ENCODE data around the gene ZNF275. TPM values are rescaled to one million over a fixed set of nuclear protein-coding genes. Genes with fewer than 3 reads are reported as not detected.

Gene ZNF275
- total and polyA plus RNA-seq, 10 of the 15 experiments (the other 5 are each of a cell fraction or from before 2014, with no cell fraction given), result 1.3 to 17.4 (median 6.2) TPM

DNA sequence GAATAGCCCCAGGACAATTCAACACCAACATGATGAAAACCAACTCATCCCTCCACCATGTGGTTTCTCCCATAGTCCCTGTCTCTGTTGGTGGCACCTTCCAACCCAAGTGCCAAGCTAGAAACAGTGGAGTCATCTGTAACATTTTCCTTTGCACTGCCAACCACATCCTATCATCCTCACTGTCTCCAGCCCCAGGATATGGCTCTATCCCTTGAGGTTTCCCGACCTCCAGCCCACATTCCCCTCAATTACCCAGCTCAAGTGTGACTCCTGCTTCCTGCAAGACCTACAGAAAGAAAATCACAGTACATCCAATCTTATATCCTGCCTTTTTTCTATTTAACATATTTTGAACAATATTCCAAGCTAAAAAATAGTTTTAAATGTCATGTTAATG is 36.6 kb upstream of the ZNF275 start:
- H3K9me3 ChIP-seq (replicated peaks; ENCODE audit: control insufficient read depth, insufficient read depth, low read length), result no peaks in the 10 kb centered on the region
- H3K4me2 ChIP-seq (ENCODE audit: control insufficient read depth, insufficient read depth), result no peak overlapping the region
- ChIA-PET SMC1A (ENCODE audit: uncharacterized antibody, unreplicated experiment) (no interaction called here), CTCF (interaction anchor here (0.7 kb wide), 1 partner anchor 977 kb away, joined by 3 read pairs; no protein-coding TSS in a partner anchor), POLR2A (no interaction called here), RAD21 (ENCODE audit: unreplicated experiment) (no interaction called here)
- in situ Hi-C loops (cut with MboI), result no loop called here
- no peak overlapping the region for H2AFZ ChIP-seq (ENCODE audit: control insufficient read depth, low read depth, low read length)
- intact Hi-C loops (cut with micrococcal nuclease; ENCODE audit: unreplicated experiment), result no loop called here
- H4K20me1 ChIP-seq (ENCODE audit: control insufficient read depth, insufficient read depth), result no peaks in the 10 kb centered on the region
- FAIRE-seq (no peak), DNase-seq (ENCODE audit: low read depth, low spot score) (no peak), ATAC-seq (no peak)
- H3K27me3 ChIP-seq (replicated peaks in 1 of 2; ENCODE audit: control insufficient read depth in 2 of 2, insufficient read depth in 2 of 2, low read length in 1 of 2), result no peaks in the 10 kb centered on the region
- no peak overlapping the region for H3K4me3 ChIP-seq
- no peaks in the 10 kb centered on the region for H3K79me2 ChIP-seq (ENCODE audit: control insufficient read depth, insufficient read depth, low read length)
- 0% methylated on average over 1 of the region's 1 CpG for WGBS (ENCODE audit: insufficient coverage, insufficient replicate concordance, low lambda C conversion rate, missing lambda C conversion rate)
- H3K4me1 ChIP-seq (ENCODE audit: control insufficient read depth, insufficient read depth, low read length), result no peaks in the 10 kb centered on the region
- BruUV-seq (replicated peaks), result no TSS peak
- H3K36me3 ChIP-seq (ENCODE audit: control insufficient read depth in 2 of 2, insufficient read depth in 2 of 2, low read length in 1 of 2), result no peaks in the 10 kb centered on the region
- no peak overlapping the region for H3K9ac ChIP-seq (ENCODE audit: control insufficient read depth, insufficient read depth, low read length)
- no peak overlapping the region for H3K27ac ChIP-seq (ENCODE audit: control insufficient read depth, insufficient read depth)
- no peak for TF ChIP-seq MYB (IDR thresholded peaks at IDR 0.05; ENCODE audit: borderline replicate concordance, low read depth, low read length)
- TF ChIP-seq, protein P1, sequence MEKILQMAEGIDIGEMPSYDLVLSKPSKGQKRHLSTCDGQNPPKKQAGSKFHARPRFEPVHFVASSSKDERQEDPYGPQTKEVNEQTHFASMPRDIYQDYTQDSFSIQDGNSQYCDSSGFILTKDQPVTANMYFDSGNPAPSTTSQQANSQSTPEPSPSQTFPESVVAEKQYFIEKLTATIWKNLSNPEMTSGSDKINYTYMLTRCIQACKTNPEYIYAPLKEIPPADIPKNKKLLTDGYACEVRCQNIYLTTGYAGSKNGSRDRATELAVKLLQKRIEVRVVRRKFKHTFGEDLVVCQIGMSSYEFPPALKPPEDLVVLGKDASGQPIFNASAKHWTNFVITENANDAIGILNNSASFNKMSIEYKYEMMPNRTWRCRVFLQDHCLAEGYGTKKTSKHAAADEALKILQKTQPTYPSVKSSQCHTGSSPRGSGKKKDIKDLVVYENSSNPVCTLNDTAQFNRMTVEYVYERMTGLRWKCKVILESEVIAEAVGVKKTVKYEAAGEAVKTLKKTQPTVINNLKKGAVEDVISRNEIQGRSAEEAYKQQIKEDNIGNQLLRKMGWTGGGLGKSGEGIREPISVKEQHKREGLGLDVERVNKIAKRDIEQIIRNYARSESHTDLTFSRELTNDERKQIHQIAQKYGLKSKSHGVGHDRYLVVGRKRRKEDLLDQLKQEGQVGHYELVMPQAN (conservative IDR thresholded peaks at IDR 0.05), result no peak
- TF ChIP-seq MEF2B (IDR thresholded peaks at IDR 0.05; ENCODE audit: partially characterized antibody, poor library complexity, severe bottlenecking), result no peak
- no peak for TF ChIP-seq IKZF2 (IDR thresholded peaks at IDR 0.05)
- TF ChIP-seq CBFB (IDR thresholded peaks at IDR 0.05; ENCODE audit: low read depth), result no peak
- TF ChIP-seq, protein P2, sequence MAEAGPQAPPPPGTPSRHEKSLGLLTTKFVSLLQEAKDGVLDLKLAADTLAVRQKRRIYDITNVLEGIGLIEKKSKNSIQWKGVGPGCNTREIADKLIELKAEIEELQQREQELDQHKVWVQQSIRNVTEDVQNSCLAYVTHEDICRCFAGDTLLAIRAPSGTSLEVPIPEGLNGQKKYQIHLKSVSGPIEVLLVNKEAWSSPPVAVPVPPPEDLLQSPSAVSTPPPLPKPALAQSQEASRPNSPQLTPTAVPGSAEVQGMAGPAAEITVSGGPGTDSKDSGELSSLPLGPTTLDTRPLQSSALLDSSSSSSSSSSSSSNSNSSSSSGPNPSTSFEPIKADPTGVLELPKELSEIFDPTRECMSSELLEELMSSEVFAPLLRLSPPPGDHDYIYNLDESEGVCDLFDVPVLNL (IDR thresholded peaks at IDR 0.05; ENCODE audit: low read depth, low read length), result no peak
- TF ChIP-seq POU2F2 (IDR thresholded peaks at IDR 0.05; ENCODE audit: borderline replicate concordance, low read depth, low read length), result no peak
- TF ChIP-seq, protein P3, sequence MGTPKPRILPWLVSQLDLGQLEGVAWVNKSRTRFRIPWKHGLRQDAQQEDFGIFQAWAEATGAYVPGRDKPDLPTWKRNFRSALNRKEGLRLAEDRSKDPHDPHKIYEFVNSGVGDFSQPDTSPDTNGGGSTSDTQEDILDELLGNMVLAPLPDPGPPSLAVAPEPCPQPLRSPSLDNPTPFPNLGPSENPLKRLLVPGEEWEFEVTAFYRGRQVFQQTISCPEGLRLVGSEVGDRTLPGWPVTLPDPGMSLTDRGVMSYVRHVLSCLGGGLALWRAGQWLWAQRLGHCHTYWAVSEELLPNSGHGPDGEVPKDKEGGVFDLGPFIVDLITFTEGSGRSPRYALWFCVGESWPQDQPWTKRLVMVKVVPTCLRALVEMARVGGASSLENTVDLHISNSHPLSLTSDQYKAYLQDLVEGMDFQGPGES (IDR thresholded peaks at IDR 0.05), result no peak
- no peak for TF ChIP-seq FOXM1 (IDR thresholded peaks at IDR 0.05; ENCODE audit: low read depth, low read length)
- TF ChIP-seq, protein P4, sequence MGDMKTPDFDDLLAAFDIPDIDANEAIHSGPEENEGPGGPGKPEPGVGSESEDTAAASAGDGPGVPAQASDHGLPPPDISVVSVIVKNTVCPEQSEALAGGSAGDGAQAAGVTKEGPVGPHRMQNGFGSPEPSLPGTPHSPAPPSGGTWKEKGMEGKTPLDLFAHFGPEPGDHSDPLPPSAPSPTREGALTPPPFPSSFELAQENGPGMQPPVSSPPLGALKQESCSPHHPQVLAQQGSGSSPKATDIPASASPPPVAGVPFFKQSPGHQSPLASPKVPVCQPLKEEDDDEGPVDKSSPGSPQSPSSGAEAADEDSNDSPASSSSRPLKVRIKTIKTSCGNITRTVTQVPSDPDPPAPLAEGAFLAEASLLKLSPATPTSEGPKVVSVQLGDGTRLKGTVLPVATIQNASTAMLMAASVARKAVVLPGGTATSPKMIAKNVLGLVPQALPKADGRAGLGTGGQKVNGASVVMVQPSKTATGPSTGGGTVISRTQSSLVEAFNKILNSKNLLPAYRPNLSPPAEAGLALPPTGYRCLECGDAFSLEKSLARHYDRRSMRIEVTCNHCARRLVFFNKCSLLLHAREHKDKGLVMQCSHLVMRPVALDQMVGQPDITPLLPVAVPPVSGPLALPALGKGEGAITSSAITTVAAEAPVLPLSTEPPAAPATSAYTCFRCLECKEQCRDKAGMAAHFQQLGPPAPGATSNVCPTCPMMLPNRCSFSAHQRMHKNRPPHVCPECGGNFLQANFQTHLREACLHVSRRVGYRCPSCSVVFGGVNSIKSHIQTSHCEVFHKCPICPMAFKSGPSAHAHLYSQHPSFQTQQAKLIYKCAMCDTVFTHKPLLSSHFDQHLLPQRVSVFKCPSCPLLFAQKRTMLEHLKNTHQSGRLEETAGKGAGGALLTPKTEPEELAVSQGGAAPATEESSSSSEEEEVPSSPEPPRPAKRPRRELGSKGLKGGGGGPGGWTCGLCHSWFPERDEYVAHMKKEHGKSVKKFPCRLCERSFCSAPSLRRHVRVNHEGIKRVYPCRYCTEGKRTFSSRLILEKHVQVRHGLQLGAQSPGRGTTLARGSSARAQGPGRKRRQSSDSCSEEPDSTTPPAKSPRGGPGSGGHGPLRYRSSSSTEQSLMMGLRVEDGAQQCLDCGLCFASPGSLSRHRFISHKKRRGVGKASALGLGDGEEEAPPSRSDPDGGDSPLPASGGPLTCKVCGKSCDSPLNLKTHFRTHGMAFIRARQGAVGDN (IDR thresholded peaks at IDR 0.05), result no peak
- TF ChIP-seq, protein P5, sequence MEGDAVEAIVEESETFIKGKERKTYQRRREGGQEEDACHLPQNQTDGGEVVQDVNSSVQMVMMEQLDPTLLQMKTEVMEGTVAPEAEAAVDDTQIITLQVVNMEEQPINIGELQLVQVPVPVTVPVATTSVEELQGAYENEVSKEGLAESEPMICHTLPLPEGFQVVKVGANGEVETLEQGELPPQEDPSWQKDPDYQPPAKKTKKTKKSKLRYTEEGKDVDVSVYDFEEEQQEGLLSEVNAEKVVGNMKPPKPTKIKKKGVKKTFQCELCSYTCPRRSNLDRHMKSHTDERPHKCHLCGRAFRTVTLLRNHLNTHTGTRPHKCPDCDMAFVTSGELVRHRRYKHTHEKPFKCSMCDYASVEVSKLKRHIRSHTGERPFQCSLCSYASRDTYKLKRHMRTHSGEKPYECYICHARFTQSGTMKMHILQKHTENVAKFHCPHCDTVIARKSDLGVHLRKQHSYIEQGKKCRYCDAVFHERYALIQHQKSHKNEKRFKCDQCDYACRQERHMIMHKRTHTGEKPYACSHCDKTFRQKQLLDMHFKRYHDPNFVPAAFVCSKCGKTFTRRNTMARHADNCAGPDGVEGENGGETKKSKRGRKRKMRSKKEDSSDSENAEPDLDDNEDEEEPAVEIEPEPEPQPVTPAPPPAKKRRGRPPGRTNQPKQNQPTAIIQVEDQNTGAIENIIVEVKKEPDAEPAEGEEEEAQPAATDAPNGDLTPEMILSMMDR (IDR thresholded peaks at IDR 0.05 in 2 of 3, conservative IDR thresholded peaks at IDR 0.05 in 1 of 3; ENCODE audit: control insufficient read depth in 2 of 3, extremely low read depth in 1 of 3, insufficient read depth in 1 of 3, low read depth in 3 of 3, low read length in 3 of 3), result no peak
- no peak for TF ChIP-seq CHD2 (IDR thresholded peaks at IDR 0.05; ENCODE audit: borderline replicate concordance, low read depth, low read length)
- no peak for TF ChIP-seq IRF4 (IDR thresholded peaks at IDR 0.05; ENCODE audit: low read depth, low read length)
